Measurements from ENCODE around the gene COPE. TPM values are rescaled to one million over a fixed set of nuclear protein-coding genes. Genes with fewer than 3 reads are reported as not detected.
"Not testable (repeated sequence)": the region's sequence is repeated elsewhere in the genome, so short reads cannot be mapped to it uniquely, and the experiment has no call there.

COPE gene
- total RNA-seq, 1 donor from 2014 or later, result 213 TPM

DNA sequence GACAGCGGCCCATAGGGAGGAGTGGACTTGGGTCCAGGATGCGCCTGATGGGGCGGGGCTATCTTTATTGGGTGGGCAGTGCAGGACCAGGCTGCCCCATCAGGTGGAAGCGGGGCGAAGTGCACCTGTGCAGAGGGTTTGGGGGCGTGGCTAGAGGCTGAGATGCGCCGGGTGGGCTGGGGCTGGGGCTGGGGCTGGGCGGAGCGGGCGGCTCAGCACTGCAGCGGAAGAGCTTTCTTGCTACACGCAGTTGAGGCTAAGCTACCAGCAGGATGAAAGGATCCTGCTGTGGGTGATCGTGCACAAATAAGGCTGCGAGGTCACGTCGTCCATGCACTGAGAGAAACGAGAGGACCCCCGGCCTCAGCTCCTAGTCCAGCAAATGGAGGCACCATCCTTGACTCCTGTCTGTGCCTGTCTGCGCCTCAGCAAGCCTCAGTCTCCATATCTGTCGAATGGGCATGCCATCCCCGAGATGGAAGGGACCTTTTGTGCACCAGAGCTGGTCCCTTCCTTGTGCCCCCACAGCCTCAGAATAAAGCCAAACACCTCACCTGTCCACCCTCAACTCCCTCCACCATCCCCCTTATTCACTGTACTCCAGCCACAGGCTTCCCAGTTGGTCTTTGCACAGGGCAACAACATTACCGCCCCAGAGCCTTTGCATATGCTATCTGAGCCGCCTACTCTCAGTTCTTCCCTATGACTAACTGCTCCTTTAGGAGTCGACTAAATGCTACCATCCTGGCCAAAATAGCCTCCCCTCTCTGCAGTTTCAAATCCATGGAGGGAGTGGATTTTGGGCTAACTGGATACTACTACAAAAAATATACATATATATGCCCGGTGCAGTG, 42.8 kb upstream of the COPE start:
- peak overlapping the region; percentile 44 for H3K4me3 Mint-ChIP-seq (ENCODE audit: unreplicated experiment)
- no peak for DNase-seq (ENCODE audit: low spot score)
- TF ChIP-seq, protein P1, sequence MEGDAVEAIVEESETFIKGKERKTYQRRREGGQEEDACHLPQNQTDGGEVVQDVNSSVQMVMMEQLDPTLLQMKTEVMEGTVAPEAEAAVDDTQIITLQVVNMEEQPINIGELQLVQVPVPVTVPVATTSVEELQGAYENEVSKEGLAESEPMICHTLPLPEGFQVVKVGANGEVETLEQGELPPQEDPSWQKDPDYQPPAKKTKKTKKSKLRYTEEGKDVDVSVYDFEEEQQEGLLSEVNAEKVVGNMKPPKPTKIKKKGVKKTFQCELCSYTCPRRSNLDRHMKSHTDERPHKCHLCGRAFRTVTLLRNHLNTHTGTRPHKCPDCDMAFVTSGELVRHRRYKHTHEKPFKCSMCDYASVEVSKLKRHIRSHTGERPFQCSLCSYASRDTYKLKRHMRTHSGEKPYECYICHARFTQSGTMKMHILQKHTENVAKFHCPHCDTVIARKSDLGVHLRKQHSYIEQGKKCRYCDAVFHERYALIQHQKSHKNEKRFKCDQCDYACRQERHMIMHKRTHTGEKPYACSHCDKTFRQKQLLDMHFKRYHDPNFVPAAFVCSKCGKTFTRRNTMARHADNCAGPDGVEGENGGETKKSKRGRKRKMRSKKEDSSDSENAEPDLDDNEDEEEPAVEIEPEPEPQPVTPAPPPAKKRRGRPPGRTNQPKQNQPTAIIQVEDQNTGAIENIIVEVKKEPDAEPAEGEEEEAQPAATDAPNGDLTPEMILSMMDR (IDR thresholded peaks at IDR 0.05; ENCODE audit: unreplicated experiment), result no peak
- H3K27ac Mint-ChIP-seq (ENCODE audit: unreplicated experiment), result no peak overlapping the region
- H3K9me3 Mint-ChIP-seq (ENCODE audit: unreplicated experiment), result no peaks in the 10 kb centered on the region
- H3K27me3 Mint-ChIP-seq (ENCODE audit: unreplicated experiment), result peaks cover 2% of the 10 kb centered on the region
- peaks cover 2% of the 10 kb centered on the region for H3K4me1 Mint-ChIP-seq (ENCODE audit: unreplicated experiment)
- H3K36me3 Mint-ChIP-seq (ENCODE audit: low read depth, unreplicated experiment), result no peaks in the 10 kb centered on the region

DNA sequence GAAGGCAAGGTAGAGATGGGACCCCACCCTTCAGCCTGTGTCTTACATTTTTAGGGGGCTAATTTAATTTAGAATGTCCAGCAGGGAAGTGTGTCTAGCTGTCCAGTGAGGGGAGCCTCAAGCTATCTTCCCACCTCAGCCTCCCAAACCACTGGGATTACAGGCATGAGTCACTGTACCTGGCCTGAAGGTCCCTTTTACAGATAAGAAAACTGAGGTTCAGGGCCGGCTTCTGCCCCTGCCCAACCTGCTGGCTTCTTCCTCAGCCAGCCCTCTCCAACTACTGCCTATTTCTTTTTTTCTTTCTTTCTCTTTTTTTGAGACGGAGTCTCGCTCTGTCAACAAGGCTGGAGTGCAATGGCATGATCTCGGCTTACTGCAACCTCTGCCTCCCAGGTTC, 41.2 kb upstream of the COPE start:
- no peaks in the 10 kb centered on the region for H3K9me3 Mint-ChIP-seq (ENCODE audit: unreplicated experiment)
- H3K36me3 Mint-ChIP-seq (ENCODE audit: low read depth, unreplicated experiment), result no peaks in the 10 kb centered on the region
- no peaks in the 10 kb centered on the region for H3K4me1 Mint-ChIP-seq (ENCODE audit: unreplicated experiment)
- H3K27ac Mint-ChIP-seq (ENCODE audit: unreplicated experiment), result no peak overlapping the region
- no peak overlapping the region for H3K4me3 Mint-ChIP-seq (ENCODE audit: unreplicated experiment)
- TF ChIP-seq, protein P1 (IDR thresholded peaks at IDR 0.05; ENCODE audit: unreplicated experiment), result no peak
- no peaks in the 10 kb centered on the region for H3K27me3 Mint-ChIP-seq (ENCODE audit: unreplicated experiment)
- no peak for DNase-seq (ENCODE audit: low spot score)

DNA sequence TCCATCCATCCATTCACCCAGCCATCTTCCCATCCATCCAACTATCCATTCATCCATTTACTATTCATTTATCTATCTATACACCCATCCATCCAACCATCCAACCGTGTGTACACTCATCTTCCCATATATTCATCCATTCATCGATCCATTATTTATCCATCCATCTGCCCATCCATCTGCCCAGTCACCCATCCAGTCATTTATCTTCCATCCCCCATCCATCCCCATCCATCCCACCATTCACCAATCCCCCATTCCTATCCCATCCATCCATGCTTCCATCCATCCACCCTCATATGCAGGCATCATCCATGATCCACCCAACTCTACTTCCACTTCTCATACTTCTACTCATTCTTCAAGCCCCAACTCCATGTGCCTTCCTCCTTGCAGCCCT, 35.9 kb upstream of the COPE start:
- no peaks in the 10 kb centered on the region for H3K36me3 Mint-ChIP-seq (ENCODE audit: low read depth, unreplicated experiment)
- peaks cover 3% of the 10 kb centered on the region for H3K4me1 Mint-ChIP-seq (ENCODE audit: unreplicated experiment)
- H3K27me3 Mint-ChIP-seq (ENCODE audit: unreplicated experiment), result peaks cover 3% of the 10 kb centered on the region
- TF ChIP-seq, protein P1 (IDR thresholded peaks at IDR 0.05; ENCODE audit: unreplicated experiment), result no peak
- no peaks in the 10 kb centered on the region for H3K9me3 Mint-ChIP-seq (ENCODE audit: unreplicated experiment)
- no peak overlapping the region for H3K27ac Mint-ChIP-seq (ENCODE audit: unreplicated experiment)
- DNase-seq (ENCODE audit: low spot score), result no peak
- peak overlapping the region; percentile 4 for H3K4me3 Mint-ChIP-seq (ENCODE audit: unreplicated experiment)

DNA sequence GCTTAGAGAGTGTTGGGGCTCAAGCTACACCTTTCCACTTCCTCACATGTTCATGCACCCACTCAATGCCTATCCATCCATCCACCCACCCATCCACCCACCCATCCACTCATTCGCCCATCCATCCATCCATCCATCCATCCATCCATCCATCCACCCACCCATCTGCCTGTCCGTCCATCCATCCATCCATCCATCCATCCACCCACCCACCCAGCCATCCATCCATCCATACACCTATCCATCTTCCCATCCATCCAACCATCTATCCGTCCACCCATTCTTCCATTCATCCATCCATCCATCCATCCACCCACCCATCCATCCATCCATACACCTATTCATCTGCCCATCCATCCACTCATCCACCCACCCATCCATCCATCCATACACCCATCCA, 34.9 kb upstream of the COPE start:
- no peak for DNase-seq (ENCODE audit: low spot score)
- TF ChIP-seq, protein P1 (IDR thresholded peaks at IDR 0.05; ENCODE audit: unreplicated experiment), result no peak
- Mint-ChIP-seq H3K9me3 (ENCODE audit: unreplicated experiment) (no peaks in the 10 kb centered on the region), H3K27me3 (ENCODE audit: unreplicated experiment) (peaks cover 3% of the 10 kb centered on the region), H3K36me3 (ENCODE audit: low read depth, unreplicated experiment) (no peaks in the 10 kb centered on the region), H3K4me3 (ENCODE audit: unreplicated experiment) (no peak overlapping the region), H3K4me1 (ENCODE audit: unreplicated experiment) (peaks cover 3% of the 10 kb centered on the region), H3K27ac (ENCODE audit: unreplicated experiment) (no peak overlapping the region)

DNA sequence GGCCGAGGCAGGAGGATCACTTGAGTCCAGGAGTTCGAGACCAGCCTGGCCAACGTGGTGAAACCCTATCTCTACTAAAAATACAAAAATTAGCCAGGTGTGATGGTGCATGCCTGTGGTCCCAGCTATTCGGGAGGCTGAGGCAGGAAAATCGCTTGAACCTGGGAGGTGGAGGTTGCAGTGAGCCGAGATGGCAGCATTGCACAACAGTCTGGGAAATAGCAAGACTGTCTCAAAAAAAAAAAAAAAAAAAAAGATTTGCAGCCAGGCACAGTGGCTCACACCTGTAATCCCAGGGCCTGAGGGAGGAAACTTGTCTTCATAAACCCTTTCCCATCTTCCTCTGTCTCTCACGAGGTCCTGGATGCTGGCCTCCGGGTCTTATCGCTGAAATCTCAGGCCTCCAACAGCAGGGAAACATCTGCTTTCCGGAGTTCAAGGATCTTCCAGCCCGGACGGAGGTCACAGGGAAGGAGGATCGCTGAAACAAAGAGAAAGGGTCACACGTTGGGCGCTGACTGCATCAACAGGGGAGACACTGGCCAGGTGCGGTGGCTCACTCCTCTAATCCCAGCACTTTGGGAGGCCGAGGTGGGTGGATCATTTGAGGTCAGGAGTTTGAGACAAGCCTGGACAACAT, 33.3 kb upstream of the COPE start:
- H3K4me1 Mint-ChIP-seq (ENCODE audit: unreplicated experiment); H3K4me3 Mint-ChIP-seq (ENCODE audit: unreplicated experiment); DNase-seq (ENCODE audit: low spot score); H3K9me3 Mint-ChIP-seq (ENCODE audit: unreplicated experiment); H3K27me3 Mint-ChIP-seq (ENCODE audit: unreplicated experiment); H3K36me3 Mint-ChIP-seq (ENCODE audit: low read depth, unreplicated experiment); H3K27ac Mint-ChIP-seq (ENCODE audit: unreplicated experiment): not testable (repeated sequence)

Measured in endothelial cell (in vitro differentiated cells).